ENCODE measurements around the gene AATF. TPM values are rescaled to one million over a fixed set of nuclear protein-coding genes. Genes with fewer than 3 reads are reported as not detected.

The AATF gene
- total RNA-seq, 1 experiment from 2014 or later, result 85.2 TPM

GRCh38 chr17:36978810-36979564 is 30.2 kb downstream of the AATF start:
- POLR2A ChIA-PET, result interaction anchor here (0.6 to 2.4 kb wide), 4 partner anchors 12 to 1201 kb away, joined by 3 to 12 read pairs (median 5); partner anchors contain the start of gene AATF
- CTCF ChIA-PET, result interaction anchor here (0.6 kb wide), 1 partner anchor 346 kb away, joined by 4 read pairs; no protein-coding TSS in a partner anchor
- TF ChIP-seq CTCF (IDR thresholded peaks at IDR 0.05; ENCODE audit: unreplicated experiment), result no peak
- Mint-ChIP-seq H3K36me3 (ENCODE audit: insufficient read depth, unreplicated experiment) (peaks cover 9% of the 10 kb centered on the region), H3K9me3 (ENCODE audit: unreplicated experiment) (no peaks in the 10 kb centered on the region), H3K27me3 (ENCODE audit: insufficient read depth, unreplicated experiment) (no peaks in the 10 kb centered on the region), H3K4me3 (ENCODE audit: unreplicated experiment) (no peak overlapping the region), H3K27ac (ENCODE audit: low read depth, unreplicated experiment) (peak overlapping the region; percentile 63), H3K4me1 (ENCODE audit: insufficient read depth, unreplicated experiment) (peaks cover 27% of the 10 kb centered on the region)
- intact Hi-C loops (cut with micrococcal nuclease), result no loop called here
- DNase-seq (ENCODE audit: unreplicated experiment), result peak; percentile 26
- no TSS peak for BruUV-seq (replicated peaks)

- POLR2A ChIA-PET, result interaction anchor here (1.2 to 2.4 kb wide), 3 partner anchors 12 to 30 kb away, joined by 3 to 12 read pairs (median 7); partner anchors contain the start of gene AATF
- H3K4me3 Mint-ChIP-seq (ENCODE audit: unreplicated experiment), result no peak overlapping the region
- DNase-seq (ENCODE audit: unreplicated experiment), result no peak
- no peak for TF ChIP-seq CTCF (IDR thresholded peaks at IDR 0.05; ENCODE audit: unreplicated experiment)
- no peaks in the 10 kb centered on the region for H3K9me3 Mint-ChIP-seq (ENCODE audit: unreplicated experiment)
- H3K27ac Mint-ChIP-seq (ENCODE audit: low read depth, unreplicated experiment), result peak overlapping the region; percentile 63
- H3K36me3 Mint-ChIP-seq (ENCODE audit: insufficient read depth, unreplicated experiment), result peaks cover 9% of the 10 kb centered on the region
- CTCF ChIA-PET, result interaction anchor here (0.6 kb wide), 1 partner anchor 345 kb away, joined by 4 read pairs; no protein-coding TSS in a partner anchor
- intact Hi-C loops (cut with micrococcal nuclease), result no loop called here
- BruUV-seq (replicated peaks), result no TSS peak
- H3K27me3 Mint-ChIP-seq (ENCODE audit: insufficient read depth, unreplicated experiment), result no peaks in the 10 kb centered on the region
- H3K4me1 Mint-ChIP-seq (ENCODE audit: insufficient read depth, unreplicated experiment), result peaks cover 27% of the 10 kb centered on the region
These were observed 30.8 kb downstream of the AATF start for GRCh38 chr17:36979565-36979941.

- Mint-ChIP-seq H3K9me3 (ENCODE audit: unreplicated experiment) (no peaks in the 10 kb centered on the region), H3K36me3 (ENCODE audit: insufficient read depth, unreplicated experiment) (peaks cover 15% of the 10 kb centered on the region), H3K4me1 (ENCODE audit: insufficient read depth, unreplicated experiment) (peaks cover 27% of the 10 kb centered on the region), H3K27me3 (ENCODE audit: insufficient read depth, unreplicated experiment) (no peaks in the 10 kb centered on the region), H3K27ac (ENCODE audit: low read depth, unreplicated experiment) (peak overlapping the region; percentile 63), H3K4me3 (ENCODE audit: unreplicated experiment) (no peak overlapping the region)
- CTCF ChIA-PET, result no interaction called here
- TF ChIP-seq CTCF (IDR thresholded peaks at IDR 0.05; ENCODE audit: unreplicated experiment), result no peak
- BruUV-seq (replicated peaks), result no TSS peak
- peak; percentile 62 for DNase-seq (ENCODE audit: unreplicated experiment)
- POLR2A ChIA-PET, result interaction anchor here (0.7 to 2.4 kb wide), 5 partner anchors 10 to 132 kb away, joined by 3 to 12 read pairs (median 4); partner anchors contain the start of gene AATF
- intact Hi-C loops (cut with micrococcal nuclease), result no loop called here
These were observed 31.6 kb downstream of the AATF start for GRCh38 chr17:36980280-36980761.

GRCh38 chr17:36983618-36984017 is 34.9 kb downstream of the AATF start:
- DNase-seq (ENCODE audit: unreplicated experiment), result no peak
- CTCF ChIA-PET, result no interaction called here
- Mint-ChIP-seq H3K27ac (ENCODE audit: low read depth, unreplicated experiment) (no peak overlapping the region), H3K36me3 (ENCODE audit: insufficient read depth, unreplicated experiment) (peaks cover 41% of the 10 kb centered on the region), H3K4me1 (ENCODE audit: insufficient read depth, unreplicated experiment) (peaks cover 27% of the 10 kb centered on the region), H3K9me3 (ENCODE audit: unreplicated experiment) (no peaks in the 10 kb centered on the region), H3K27me3 (ENCODE audit: insufficient read depth, unreplicated experiment) (no peaks in the 10 kb centered on the region), H3K4me3 (ENCODE audit: unreplicated experiment) (no peak overlapping the region)
- BruUV-seq (replicated peaks), result no TSS peak
- intact Hi-C loops (cut with micrococcal nuclease), result no loop called here
- POLR2A ChIA-PET, result no interaction called here
- TF ChIP-seq CTCF (IDR thresholded peaks at IDR 0.05; ENCODE audit: unreplicated experiment), result no peak
